Neural progenitor cell (in vitro differentiated cells): Measurements from ENCODE around the gene CIDEB.

Experiments
- CTCF ChIP-seq: fragments of 200-600 bp; sonication (generic); IDR thresholded peaks from 2 replicates; pipeline ENCODE4 v1.5.1; 2017; ENCODE audit warnings: antibody characterized with exemption, mild to moderate bottlenecking
- EZH2 ChIP-seq: fragments of 200-600 bp; sonication (generic); IDR thresholded peaks from 2 replicates; pipeline ENCODE4 v1.6.1; 2017; ENCODE audit warnings: antibody characterized with exemption, mild to moderate bottlenecking, moderate library complexity

- no peak for TF ChIP-seq CTCF
- TF ChIP-seq EZH2, result no peak
Observed at GRCh38 chr14:24259282-24260025, 48.3 kb downstream of the CIDEB start.
